GM12878 (cell line): ENCODE results near the gene MRPS18B. TPM values are rescaled to one million over a fixed set of nuclear protein-coding genes. Genes with fewer than 3 reads are reported as not detected.

Experiments
- BACH1 ChIP-seq: fragments of 450-650 bp; IDR thresholded peaks from 2 replicates; pipeline ENCODE4 v1.6.1; 2017; ENCODE audit warnings: mild to moderate bottlenecking, borderline replicate concordance
- BHLHE40 ChIP-seq, 2 experiments: fragments of 450-650 bp in 1 of 2; IDR thresholded peaks; 2 replicates each; pipeline ENCODE4 v1.6.1; 2011 to 2017; ENCODE audit warnings: low read depth in 2 of 2, borderline replicate concordance in 1 of 2, improper control_type of control experiment in 1 of 2, low read length in 1 of 2, mild to moderate bottlenecking in 1 of 2
- CHD1 ChIP-seq: IDR thresholded peaks from 2 replicates; pipeline ENCODE4 v1.6.1; 2012; ENCODE audit warnings: low read depth, low read length, improper control_type of control experiment
- CHD2 ChIP-seq: IDR thresholded peaks from 2 replicates; pipeline ENCODE4 v1.6.1; 2011; ENCODE audit warnings: low read depth, low read length, improper control_type of control experiment, borderline replicate concordance
- CREB1 ChIP-seq: IDR thresholded peaks from 2 replicates; pipeline ENCODE4 v1.6.1; 2012; ENCODE audit warnings: low read depth, mild to moderate bottlenecking, inconsistent platforms
- LARP7 ChIP-seq: fragments of 450-650 bp; IDR thresholded peaks from 2 replicates; pipeline ENCODE4 v1.6.1; 2017; ENCODE audit warnings: mild to moderate bottlenecking
- NR2C1 ChIP-seq: fragments of 450-650 bp; IDR thresholded peaks from 2 replicates; pipeline ENCODE4 v1.6.1; 2017; ENCODE audit warnings: antibody characterized with exemption, mild to moderate bottlenecking, moderate library complexity
- POU2F2 ChIP-seq: IDR thresholded peaks from 3 replicates; pipeline ENCODE4 v1.6.1; 2011; ENCODE audit warnings: low read depth, mild to moderate bottlenecking, low read length, borderline replicate concordance
- RAD51 ChIP-seq: fragments of 450-650 bp; IDR thresholded peaks from 2 replicates; pipeline ENCODE4 v1.6.1; 2016; ENCODE audit warnings: moderate library complexity, mild to moderate bottlenecking, inconsistent platforms
- SMAD5 ChIP-seq: IDR thresholded peaks from 2 replicates; pipeline ENCODE4 v1.6.1; 2016; ENCODE audit warnings: antibody characterized with exemption, low read depth
- SRF ChIP-seq, 2 experiments: IDR thresholded peaks; 2 replicates each; pipeline ENCODE4 v1.6.1; 2011; ENCODE audit warnings: low read depth in 2 of 2, low read length in 2 of 2, mild to moderate bottlenecking in 1 of 2, moderate library complexity in 1 of 2
- STAT3 ChIP-seq: IDR thresholded peaks from 2 replicates; pipeline ENCODE4 v1.6.1; 2011; ENCODE audit warnings: low read depth, low read length, improper control_type of control experiment
- TCF3 ChIP-seq: IDR thresholded peaks from 2 replicates; pipeline ENCODE4 v1.6.1; 2012; ENCODE audit warnings: low read depth, mild to moderate bottlenecking, low read length, borderline replicate concordance; ENCODE audit not compliant: insufficient read depth
- polyA plus RNA-seq, 11 experiments: library from polyadenylated mRNA; depleted of rRNA in 4 of 11; unstranded in 6 of 11; stranded (reverse) in 5 of 11; fragments of >200 nt; fragmentation: Nextera tagmentation in 4 of 11; fragmentation: Illumina TruSeq in 1 of 11; extraction: Ambion mirVana in 4 of 11; extraction: Trizol in 1 of 11; gene quantifications; 1 replicate in 1 of 11; 2 replicates in 10 of 11; pipeline versions ENCODE4 v1.2.1 to v1.2.3, GENCODE V29; 2011 to 2016; ENCODE audit warnings: inconsistent platforms in 2 of 11, missing spikeins in 2 of 11, low read depth in 1 of 11
- total RNA-seq, 4 experiments: library from RNA; depleted of rRNA in 3 of 4; stranded (reverse); fragments of >200 nt in 3 of 4; fragmentation: Illumina TruSeq in 1 of 4; extraction: Trizol in 1 of 4; gene quantifications; 2 replicates each; pipeline versions ENCODE4 v1.2.1 to v1.2.3, GENCODE V29; 2013 to 2021
- TF ChIP-seq, protein P1 (sequence below): fragments of 450-650 bp; IDR thresholded peaks from 2 replicates; pipeline ENCODE4 v1.6.1; 2018; ENCODE audit warnings: borderline replicate concordance, mild to moderate bottlenecking; ENCODE audit not compliant: partially characterized antibody
- TF ChIP-seq, protein P2 (sequence below): fragments of 450-650 bp; IDR thresholded peaks from 2 replicates; pipeline ENCODE4 v1.6.1; 2017; ENCODE audit warnings: mild to moderate bottlenecking
- TF ChIP-seq, protein P3 (sequence below): IDR thresholded peaks from 2 replicates; pipeline ENCODE4 v1.6.1; 2011; ENCODE audit warnings: borderline replicate concordance, low read depth, mild to moderate bottlenecking, moderate library complexity, low read length; ENCODE audit not compliant: insufficient read depth, poor library complexity, severe bottlenecking
- TF ChIP-seq, protein P4 (sequence below): fragments of 450-650 bp; formaldehyde crosslinking; IDR thresholded peaks from 2 replicates; pipeline ENCODE4 v1.5.0; 2022; ENCODE audit warnings: mild to moderate bottlenecking, missing genetic modification characterization
- TF ChIP-seq, protein P5 (sequence below): IDR thresholded peaks from 2 replicates; pipeline ENCODE4 v1.6.1; 2012; ENCODE audit warnings: low read depth, low read length, improper control_type of control experiment

The MRPS18B gene
- total and polyA plus RNA-seq, 10 of the 15 experiments (the other 5 are each of a cell fraction or from before 2014, with no cell fraction given): 80.9 to 259 (median 140) TPM

DNA sequence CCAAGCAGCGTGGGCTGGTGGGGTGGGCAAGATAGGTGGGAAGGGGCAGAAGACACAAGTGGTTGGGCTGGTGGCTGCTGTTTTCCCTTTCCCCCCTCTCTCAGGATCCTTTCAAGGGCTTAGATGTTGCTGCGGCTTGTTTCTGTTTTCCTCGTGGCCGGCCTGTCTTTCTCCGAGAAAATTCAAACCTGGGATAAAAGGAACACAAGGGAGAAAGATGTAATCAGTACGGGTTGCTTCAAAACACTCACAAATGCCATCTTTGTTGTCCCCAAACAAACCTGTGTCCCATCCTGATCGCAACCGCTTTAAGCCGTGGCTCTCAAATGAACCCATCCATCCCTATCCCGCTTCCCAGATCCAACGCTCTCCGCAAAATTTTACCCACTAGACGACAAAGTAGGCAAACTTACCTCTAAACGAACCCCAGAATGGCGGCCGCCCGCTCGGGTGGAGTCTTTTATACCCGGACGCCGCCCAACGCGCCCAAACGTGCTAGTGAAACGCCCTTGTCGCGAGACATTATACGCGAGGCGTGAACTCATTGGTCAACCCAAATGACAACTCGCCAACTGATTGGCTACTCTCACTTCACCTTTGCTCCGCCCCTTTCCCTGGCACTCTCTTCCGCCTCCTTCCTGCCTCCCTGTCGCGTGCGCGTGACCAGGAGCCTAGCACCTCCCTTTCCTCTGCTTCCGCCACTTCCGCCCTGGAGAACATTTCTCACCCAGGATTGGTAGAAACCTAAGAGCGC, 652 bp upstream of the MRPS18B start, which contains the start of gene PPP1R10 (continued):
- TF ChIP-seq STAT3: 0 out of 2 replicates have a peak, but pooled peaks have one; percentile 15
- TF ChIP-seq BACH1: peak; percentile 96
- TF ChIP-seq, protein P1, sequence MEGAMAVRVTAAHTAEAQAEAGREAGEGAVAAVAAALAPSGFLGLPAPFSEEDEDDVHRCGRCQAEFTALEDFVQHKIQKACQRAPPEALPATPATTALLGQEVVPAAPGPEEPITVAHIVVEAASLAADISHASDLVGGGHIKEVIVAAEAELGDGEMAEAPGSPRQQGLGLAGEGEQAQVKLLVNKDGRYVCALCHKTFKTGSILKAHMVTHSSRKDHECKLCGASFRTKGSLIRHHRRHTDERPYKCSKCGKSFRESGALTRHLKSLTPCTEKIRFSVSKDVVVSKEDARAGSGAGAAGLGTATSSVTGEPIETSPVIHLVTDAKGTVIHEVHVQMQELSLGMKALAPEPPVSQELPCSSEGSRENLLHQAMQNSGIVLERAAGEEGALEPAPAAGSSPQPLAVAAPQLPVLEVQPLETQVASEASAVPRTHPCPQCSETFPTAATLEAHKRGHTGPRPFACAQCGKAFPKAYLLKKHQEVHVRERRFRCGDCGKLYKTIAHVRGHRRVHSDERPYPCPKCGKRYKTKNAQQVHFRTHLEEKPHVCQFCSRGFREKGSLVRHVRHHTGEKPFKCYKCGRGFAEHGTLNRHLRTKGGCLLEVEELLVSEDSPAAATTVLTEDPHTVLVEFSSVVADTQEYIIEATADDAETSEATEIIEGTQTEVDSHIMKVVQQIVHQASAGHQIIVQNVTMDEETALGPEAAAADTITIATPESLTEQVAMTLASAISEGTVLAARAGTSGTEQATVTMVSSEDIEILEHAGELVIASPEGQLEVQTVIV: peak; percentile 93
- peak; percentile 99 for TF ChIP-seq POU2F2
- peak; percentile 90 for TF ChIP-seq CREB1
- TF ChIP-seq, protein P2, sequence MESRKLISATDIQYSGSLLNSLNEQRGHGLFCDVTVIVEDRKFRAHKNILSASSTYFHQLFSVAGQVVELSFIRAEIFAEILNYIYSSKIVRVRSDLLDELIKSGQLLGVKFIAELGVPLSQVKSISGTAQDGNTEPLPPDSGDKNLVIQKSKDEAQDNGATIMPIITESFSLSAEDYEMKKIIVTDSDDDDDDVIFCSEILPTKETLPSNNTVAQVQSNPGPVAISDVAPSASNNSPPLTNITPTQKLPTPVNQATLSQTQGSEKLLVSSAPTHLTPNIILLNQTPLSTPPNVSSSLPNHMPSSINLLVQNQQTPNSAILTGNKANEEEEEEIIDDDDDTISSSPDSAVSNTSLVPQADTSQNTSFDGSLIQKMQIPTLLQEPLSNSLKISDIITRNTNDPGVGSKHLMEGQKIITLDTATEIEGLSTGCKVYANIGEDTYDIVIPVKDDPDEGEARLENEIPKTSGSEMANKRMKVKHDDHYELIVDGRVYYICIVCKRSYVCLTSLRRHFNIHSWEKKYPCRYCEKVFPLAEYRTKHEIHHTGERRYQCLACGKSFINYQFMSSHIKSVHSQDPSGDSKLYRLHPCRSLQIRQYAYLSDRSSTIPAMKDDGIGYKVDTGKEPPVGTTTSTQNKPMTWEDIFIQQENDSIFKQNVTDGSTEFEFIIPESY: no peak
- no peak for TF ChIP-seq NR2C1
- peak; percentile 73 for TF ChIP-seq LARP7
- TF ChIP-seq SMAD5: peak; percentile 99
- TF ChIP-seq CHD2: peak; percentile 99
- TF ChIP-seq, protein P3, sequence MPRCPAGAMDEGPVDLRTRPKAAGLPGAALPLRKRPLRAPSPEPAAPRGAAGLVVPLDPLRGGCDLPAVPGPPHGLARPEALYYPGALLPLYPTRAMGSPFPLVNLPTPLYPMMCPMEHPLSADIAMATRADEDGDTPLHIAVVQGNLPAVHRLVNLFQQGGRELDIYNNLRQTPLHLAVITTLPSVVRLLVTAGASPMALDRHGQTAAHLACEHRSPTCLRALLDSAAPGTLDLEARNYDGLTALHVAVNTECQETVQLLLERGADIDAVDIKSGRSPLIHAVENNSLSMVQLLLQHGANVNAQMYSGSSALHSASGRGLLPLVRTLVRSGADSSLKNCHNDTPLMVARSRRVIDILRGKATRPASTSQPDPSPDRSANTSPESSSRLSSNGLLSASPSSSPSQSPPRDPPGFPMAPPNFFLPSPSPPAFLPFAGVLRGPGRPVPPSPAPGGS: peak; percentile 47
- peak; percentile 95 to 98 for TF ChIP-seq BHLHE40 (IDR thresholded peaks at IDR 0.05; ENCODE audit: borderline replicate concordance in 1 of 2, low read depth in 2 of 2, low read length in 1 of 2)
- TF ChIP-seq, protein P4, sequence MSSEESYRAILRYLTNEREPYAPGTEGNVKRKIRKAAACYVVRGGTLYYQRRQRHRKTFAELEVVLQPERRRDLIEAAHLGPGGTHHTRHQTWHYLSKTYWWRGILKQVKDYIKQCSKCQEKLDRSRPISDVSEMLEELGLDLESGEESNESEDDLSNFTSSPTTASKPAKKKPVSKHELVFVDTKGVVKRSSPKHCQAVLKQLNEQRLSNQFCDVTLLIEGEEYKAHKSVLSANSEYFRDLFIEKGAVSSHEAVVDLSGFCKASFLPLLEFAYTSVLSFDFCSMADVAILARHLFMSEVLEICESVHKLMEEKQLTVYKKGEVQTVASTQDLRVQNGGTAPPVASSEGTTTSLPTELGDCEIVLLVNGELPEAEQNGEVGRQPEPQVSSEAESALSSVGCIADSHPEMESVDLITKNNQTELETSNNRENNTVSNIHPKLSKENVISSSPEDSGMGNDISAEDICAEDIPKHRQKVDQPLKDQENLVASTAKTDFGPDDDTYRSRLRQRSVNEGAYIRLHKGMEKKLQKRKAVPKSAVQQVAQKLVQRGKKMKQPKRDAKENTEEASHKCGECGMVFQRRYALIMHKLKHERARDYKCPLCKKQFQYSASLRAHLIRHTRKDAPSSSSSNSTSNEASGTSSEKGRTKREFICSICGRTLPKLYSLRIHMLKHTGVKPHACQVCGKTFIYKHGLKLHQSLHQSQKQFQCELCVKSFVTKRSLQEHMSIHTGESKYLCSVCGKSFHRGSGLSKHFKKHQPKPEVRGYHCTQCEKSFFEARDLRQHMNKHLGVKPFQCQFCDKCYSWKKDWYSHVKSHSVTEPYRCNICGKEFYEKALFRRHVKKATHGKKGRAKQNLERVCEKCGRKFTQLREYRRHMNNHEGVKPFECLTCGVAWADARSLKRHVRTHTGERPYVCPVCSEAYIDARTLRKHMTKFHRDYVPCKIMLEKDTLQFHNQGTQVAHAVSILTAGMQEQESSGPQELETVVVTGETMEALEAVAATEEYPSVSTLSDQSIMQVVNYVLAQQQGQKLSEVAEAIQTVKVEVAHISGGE: peak; percentile 64; the same call in 1 of the 2 replicates
- TF ChIP-seq CHD1: peak; percentile 96
- peak; percentile 86 for TF ChIP-seq RAD51
- TF ChIP-seq SRF (IDR thresholded peaks at IDR 0.05; ENCODE audit: low read depth in 2 of 2, low read length in 2 of 2): 0 out of 4 replicates have a peak, but pooled peaks of 1 of the 2 experiments have one; percentile 4
- peak; percentile 95; the same call in 1 of the 2 replicates for TF ChIP-seq TCF3
- TF ChIP-seq, protein P5, sequence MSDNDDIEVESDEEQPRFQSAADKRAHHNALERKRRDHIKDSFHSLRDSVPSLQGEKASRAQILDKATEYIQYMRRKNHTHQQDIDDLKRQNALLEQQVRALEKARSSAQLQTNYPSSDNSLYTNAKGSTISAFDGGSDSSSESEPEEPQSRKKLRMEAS: no peak; the same call in 1 of the 2 replicates
